Lung microvascular endothelial cell (primary cell): Measurements from ENCODE around the gene HTR6. TPM values are rescaled to one million over a fixed set of nuclear protein-coding genes. Genes with fewer than 3 reads are reported as not detected.

Experiments used
- DNase-seq, 2 donors: peaks; one replicate each; pipeline versions ENCODE4 v3.0.0 to v3.0.0-alpha.2; 2010; ENCODE audit warnings: low read depth in 2 of 2
- total RNA-seq: library from RNA; depleted of rRNA; stranded (reverse); fragments of >200 nt; gene quantifications from 2 replicates; pipeline ENCODE4 v1.2.1, GENCODE V29; 2014

Gene HTR6
- total RNA-seq, 1 donor from 2014 or later, result not detected

- DNase-seq, result no peak
Observed at GRCh38 chr1:19656780-19657466, 7.8 kb upstream of the HTR6 start.

- no peak for DNase-seq
Observed at GRCh38 chr1:19657511-19657910, 7.2 kb upstream of the HTR6 start.

- no peak for DNase-seq
Observed at GRCh38 chr1:19658186-19658585, 6.5 kb upstream of the HTR6 start.

- DNase-seq, result peak; percentile 49 to 61
Observed at GRCh38 chr1:19661721-19662228, 2.9 kb upstream of the HTR6 start.

- DNase-seq, result no peak
Observed at GRCh38 chr1:19662313-19662712, 2.4 kb upstream of the HTR6 start.

- no peak for DNase-seq
Observed at GRCh38 chr1:19665186-19665495, 466 bp downstream of the HTR6 start.

- no peak for DNase-seq
Observed at GRCh38 chr1:19665496-19666465, 1.1 kb downstream of the HTR6 start.

- DNase-seq, result no peak
Observed at GRCh38 chr1:19668888-19669287, 4.2 kb downstream of the HTR6 start.

- DNase-seq, result no peak
Observed at GRCh38 chr1:19670787-19671186, 6.1 kb downstream of the HTR6 start.

- no peak for DNase-seq
Observed at GRCh38 chr1:19672237-19672636, 7.6 kb downstream of the HTR6 start.

- DNase-seq, result no peak
Observed at GRCh38 chr1:19675797-19676196, 11.1 kb downstream of the HTR6 start.

GRCh38 chr1:19676438-19676922 lies 11.8 kb downstream of the HTR6 start:
- peak; percentile 56 to 57 for DNase-seq

- DNase-seq, result no peak
Observed at GRCh38 chr1:19678493-19678892, 13.8 kb downstream of the HTR6 start.

- DNase-seq, result no peak
Observed at GRCh38 chr1:19678931-19679453, 14.3 kb downstream of the HTR6 start.

- no peak for DNase-seq
Observed at GRCh38 chr1:19679691-19680090, 15.0 kb downstream of the HTR6 start.

- no peak for DNase-seq
Observed at GRCh38 chr1:19680644-19681043, 16.0 kb downstream of the HTR6 start.

- DNase-seq, result peak in 1 of 2 donors; percentile 54
Observed at GRCh38 chr1:19682257-19682656, 17.6 kb downstream of the HTR6 start.

- DNase-seq, result no peak
Observed at GRCh38 chr1:19682901-19683300, 18.2 kb downstream of the HTR6 start.

- DNase-seq, result no peak
Observed at GRCh38 chr1:19683351-19683750, 18.7 kb downstream of the HTR6 start.

GRCh38 chr1:19684677-19685076 lies 20.0 kb downstream of the HTR6 start:
- no peak for DNase-seq

GRCh38 chr1:19685994-19686393 lies 21.3 kb downstream of the HTR6 start:
- DNase-seq, result no peak

- DNase-seq, result no peak
Observed at GRCh38 chr1:19687414-19687813, 22.7 kb downstream of the HTR6 start.
